Measurements from ENCODE around the gene EIPR1. TPM values are rescaled to one million over a fixed set of nuclear protein-coding genes. Genes with fewer than 3 reads are reported as not detected.

Gene EIPR1
- total and polyA plus RNA-seq, 10 of the 15 experiments (the other 5 are each of a cell fraction or from before 2014, with no cell fraction given): 23.6 to 61.2 (median 42.2) TPM

DNA sequence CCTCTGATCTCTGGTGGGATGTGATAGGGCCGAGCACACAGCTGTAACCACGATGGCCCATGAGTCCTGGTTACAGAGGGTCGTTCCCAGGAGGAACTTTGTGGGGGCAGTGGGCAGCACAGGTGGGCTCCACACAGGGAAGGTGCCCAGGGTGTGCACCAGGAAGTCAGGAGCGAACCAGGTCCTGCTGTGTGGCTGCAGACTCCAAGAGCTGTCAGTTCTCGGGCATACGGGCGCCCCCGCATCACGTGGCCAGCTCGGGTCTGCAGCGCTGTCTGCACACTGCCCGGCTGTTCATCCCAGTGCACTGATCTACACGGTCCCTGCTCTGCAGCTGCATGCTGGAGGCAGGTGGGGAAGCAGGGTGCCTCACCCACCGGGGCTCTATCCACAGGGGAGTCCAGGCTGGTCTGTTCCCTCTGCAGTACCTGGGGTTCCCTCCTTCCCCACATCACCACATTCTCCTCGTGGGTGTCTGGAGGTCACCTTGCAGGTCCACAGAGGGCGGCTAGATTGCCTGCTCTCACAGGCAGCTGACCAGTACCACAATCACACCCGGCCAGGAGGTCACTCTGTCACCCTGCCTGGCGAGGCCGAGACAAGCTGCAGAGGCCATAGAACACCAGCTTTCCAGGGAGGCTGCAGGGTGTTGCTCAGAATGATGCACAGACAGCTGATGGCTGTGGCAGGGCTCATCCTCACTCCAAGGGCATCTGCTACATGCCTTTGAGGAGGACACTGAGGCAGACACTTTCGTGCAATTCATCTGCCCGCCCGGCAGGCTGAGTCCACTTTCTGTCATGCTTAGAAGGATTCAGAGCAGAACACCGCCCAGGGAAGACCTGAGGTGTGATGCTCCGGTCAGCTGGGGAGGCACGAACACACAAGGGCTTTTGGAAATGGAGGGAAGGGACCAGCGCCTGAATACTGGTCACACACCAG lies 202.7 kb downstream of the EIPR1 start:
- intact Hi-C loops (cut with micrococcal nuclease; ENCODE audit: unreplicated experiment): no loop called here
- no peaks in the 10 kb centered on the region for H4K20me1 ChIP-seq (ENCODE audit: control insufficient read depth, insufficient read depth)
- H3K27ac ChIP-seq (ENCODE audit: control insufficient read depth, insufficient read depth): no peak overlapping the region
- ATAC-seq (no peak), DNase-seq (ENCODE audit: low read depth, low spot score) (no peak), FAIRE-seq (no peak)
- TF ChIP-seq, protein P1, sequence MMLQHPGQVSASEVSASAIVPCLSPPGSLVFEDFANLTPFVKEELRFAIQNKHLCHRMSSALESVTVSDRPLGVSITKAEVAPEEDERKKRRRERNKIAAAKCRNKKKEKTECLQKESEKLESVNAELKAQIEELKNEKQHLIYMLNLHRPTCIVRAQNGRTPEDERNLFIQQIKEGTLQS (IDR thresholded peaks at IDR 0.05; ENCODE audit: borderline replicate concordance, extremely low read depth, low read depth, low read length): no peak
- TF ChIP-seq RELA (IDR thresholded peaks at IDR 0.05; ENCODE audit: borderline replicate concordance, partially characterized antibody) (no peak), HDAC6 (IDR thresholded peaks at IDR 0.05; ENCODE audit: unreplicated experiment) (no peak), NR2C1 (IDR thresholded peaks at IDR 0.05) (no peak), DPF2 (IDR thresholded peaks at IDR 0.05) (no peak), HDGF (IDR thresholded peaks at IDR 0.05) (no peak), MEF2A (IDR thresholded peaks at IDR 0.05; ENCODE audit: insufficient read depth, low read depth, low read length) (no peak), STAT1 (conservative IDR thresholded peaks at IDR 0.05) (no peak), ZSCAN29 (IDR thresholded peaks at IDR 0.05) (no peak), CBFB (IDR thresholded peaks at IDR 0.05; ENCODE audit: low read depth) (no peak)
- TF ChIP-seq, protein P2, sequence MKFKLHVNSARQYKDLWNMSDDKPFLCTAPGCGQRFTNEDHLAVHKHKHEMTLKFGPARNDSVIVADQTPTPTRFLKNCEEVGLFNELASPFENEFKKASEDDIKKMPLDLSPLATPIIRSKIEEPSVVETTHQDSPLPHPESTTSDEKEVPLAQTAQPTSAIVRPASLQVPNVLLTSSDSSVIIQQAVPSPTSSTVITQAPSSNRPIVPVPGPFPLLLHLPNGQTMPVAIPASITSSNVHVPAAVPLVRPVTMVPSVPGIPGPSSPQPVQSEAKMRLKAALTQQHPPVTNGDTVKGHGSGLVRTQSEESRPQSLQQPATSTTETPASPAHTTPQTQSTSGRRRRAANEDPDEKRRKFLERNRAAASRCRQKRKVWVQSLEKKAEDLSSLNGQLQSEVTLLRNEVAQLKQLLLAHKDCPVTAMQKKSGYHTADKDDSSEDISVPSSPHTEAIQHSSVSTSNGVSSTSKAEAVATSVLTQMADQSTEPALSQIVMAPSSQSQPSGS (IDR thresholded peaks at IDR 0.05; ENCODE audit: low read length): no peak
- TF ChIP-seq, protein P3, sequence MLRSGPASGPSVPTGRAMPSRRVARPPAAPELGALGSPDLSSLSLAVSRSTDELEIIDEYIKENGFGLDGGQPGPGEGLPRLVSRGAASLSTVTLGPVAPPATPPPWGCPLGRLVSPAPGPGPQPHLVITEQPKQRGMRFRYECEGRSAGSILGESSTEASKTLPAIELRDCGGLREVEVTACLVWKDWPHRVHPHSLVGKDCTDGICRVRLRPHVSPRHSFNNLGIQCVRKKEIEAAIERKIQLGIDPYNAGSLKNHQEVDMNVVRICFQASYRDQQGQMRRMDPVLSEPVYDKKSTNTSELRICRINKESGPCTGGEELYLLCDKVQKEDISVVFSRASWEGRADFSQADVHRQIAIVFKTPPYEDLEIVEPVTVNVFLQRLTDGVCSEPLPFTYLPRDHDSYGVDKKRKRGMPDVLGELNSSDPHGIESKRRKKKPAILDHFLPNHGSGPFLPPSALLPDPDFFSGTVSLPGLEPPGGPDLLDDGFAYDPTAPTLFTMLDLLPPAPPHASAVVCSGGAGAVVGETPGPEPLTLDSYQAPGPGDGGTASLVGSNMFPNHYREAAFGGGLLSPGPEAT (IDR thresholded peaks at IDR 0.05; ENCODE audit: low read depth): no peak
- ChIA-PET CTCF (no interaction called here), POLR2A (no interaction called here), SMC1A (ENCODE audit: uncharacterized antibody, unreplicated experiment) (interaction anchor here (0.6 kb wide), 1 partner anchor 13 kb away, joined by 3 read pairs; no protein-coding TSS in a partner anchor), RAD21 (ENCODE audit: unreplicated experiment) (no interaction called here)
- H3K36me3 ChIP-seq (ENCODE audit: control insufficient read depth in 2 of 2, insufficient read depth in 2 of 2, low read length in 1 of 2): peaks cover 0 to 6% of the 10 kb centered on the region in 2 experiments; a peak in 2 of 4 replicates
- H3K4me3 ChIP-seq: no peak overlapping the region
- H2AFZ ChIP-seq (ENCODE audit: control insufficient read depth, low read depth, low read length): no peak overlapping the region
- no peak overlapping the region for H3K4me2 ChIP-seq (ENCODE audit: control insufficient read depth, insufficient read depth)
- H3K9me3 ChIP-seq (replicated peaks; ENCODE audit: control insufficient read depth, insufficient read depth, low read length): no peaks in the 10 kb centered on the region; the same call in 2 of the 3 replicates
- BruUV-seq (replicated peaks): no TSS peak
- WGBS (ENCODE audit: insufficient coverage, insufficient replicate concordance, low lambda C conversion rate, missing lambda C conversion rate): 89% methylated on average over 26 of the region's 26 CpGs
- H3K4me1 ChIP-seq (ENCODE audit: control insufficient read depth, insufficient read depth, low read length): no peaks in the 10 kb centered on the region
- no peaks in the 10 kb centered on the region for H3K79me2 ChIP-seq (ENCODE audit: control insufficient read depth, insufficient read depth, low read length)
- H3K27me3 ChIP-seq (replicated peaks in 1 of 2; ENCODE audit: control insufficient read depth in 2 of 2, insufficient read depth in 2 of 2, low read length in 1 of 2): no peaks in the 10 kb centered on the region
- H3K9ac ChIP-seq (ENCODE audit: control insufficient read depth, insufficient read depth, low read length): no peak overlapping the region
- in situ Hi-C loops (cut with MboI): no loop called here
